A673 (cell line): ENCODE results near the gene GAB2. TPM values are rescaled to one million over a fixed set of nuclear protein-coding genes. Genes with fewer than 3 reads are reported as not detected.
"Not testable (repeated sequence)": the region's sequence is repeated elsewhere in the genome, so short reads cannot be mapped to it uniquely, and the experiment has no call there.

ENCODE experiments used
- BruUV-seq: library from RNA; stranded (reverse); fragments of 400-500 nt; replicated peaks from 2 replicates; lab custom pipeline; 2021; lab: Mats Ljungman, UMichigan
- CTCF ChIA-PET: fragments of 300-600 bp; sonication (Branson Sonifier 250); formaldehyde crosslinking; loops from one replicate; lab custom pipeline; 2022; ENCODE audit warnings: antibody characterized with exemption; lab: Charles Lee
- POLR2A ChIA-PET: fragments of 300-600 bp; sonication (Branson Sonifier 250); formaldehyde crosslinking; loops from one replicate; lab custom pipeline; 2022; ENCODE audit warnings: antibody characterized with exemption; ENCODE audit not compliant: low non-redundant PET; lab: Charles Lee
- DNase-seq: peaks from one replicate; pipeline ENCODE4 v3.0.0-alpha.2; 2015; ENCODE audit warnings: low spot score
- H3K27ac ChIP-seq: fragments of 200-600 bp; sonication (generic); 2 replicates; pipeline ENCODE4 v1.5.1; 2016; ENCODE audit warnings: mixed run types, low read depth, mild to moderate bottlenecking, mixed read lengths, antibody characterized with exemption, low read length; ENCODE audit not compliant: poor library complexity, severe bottlenecking
- H3K27me3 ChIP-seq: fragments of 200-600 bp; sonication (generic); replicated peaks from 2 replicates; pipeline ENCODE4 v1.6.1; 2017; ENCODE audit warnings: mixed run types, low read depth, mild to moderate bottlenecking, mixed read lengths, antibody characterized with exemption, low read length; ENCODE audit not compliant: insufficient read depth, poor library complexity
- H3K36me3 ChIP-seq: fragments of 200-600 bp; sonication (generic); 2 replicates; pipeline ENCODE4 v1.6.1; 2016; ENCODE audit warnings: mixed run types, mild to moderate bottlenecking, mixed read lengths, antibody characterized with exemption, low read length; ENCODE audit not compliant: insufficient read depth, poor library complexity, severe bottlenecking
- H3K4me1 ChIP-seq: fragments of 200-600 bp; sonication (generic); 2 replicates; pipeline ENCODE4 v1.6.1; 2017; ENCODE audit warnings: mixed run types, mild to moderate bottlenecking, mixed read lengths, antibody characterized with exemption, low read length; ENCODE audit not compliant: insufficient read depth, poor library complexity, severe bottlenecking
- H3K4me3 ChIP-seq: fragments of 200-600 bp; sonication (generic); 2 replicates; pipeline ENCODE4 v1.5.1; 2016; ENCODE audit warnings: low read depth, mixed run types, mild to moderate bottlenecking, mixed read lengths, low read length; ENCODE audit not compliant: poor library complexity, severe bottlenecking
- H3K9me3 ChIP-seq: fragments of 200-600 bp; sonication (generic); 2 replicates; pipeline ENCODE4 v1.6.1; 2016; ENCODE audit warnings: mixed run types, low read depth, mild to moderate bottlenecking, mixed read lengths, antibody characterized with exemption, low read length; ENCODE audit not compliant: poor library complexity, severe bottlenecking
- EZH2 ChIP-seq: fragments of 200-600 bp; sonication (generic); IDR thresholded peaks from 2 replicates; pipeline ENCODE4 v1.6.1; 2017; ENCODE audit warnings: borderline replicate concordance, low read depth, mild to moderate bottlenecking, mixed read lengths, antibody characterized with exemption, low read length; ENCODE audit not compliant: poor library complexity, severe bottlenecking
- intact Hi-C: fragments of 100-400 bp; cut with micrococcal nuclease; formaldehyde crosslinking; loops from one replicate; pipeline ENCODE4 v1.10.0; 2022; ENCODE audit not compliant: unreplicated experiment
- total RNA-seq: library from RNA; stranded (reverse); gene quantifications from 2 replicates; pipeline ENCODE4 v1.2.3, GENCODE V29; 2021
- TF ChIP-seq, protein P1 (sequence below): fragments of 300-800, 200-600 bp; sonication (generic); conservative IDR thresholded peaks from 2 replicates; pipeline ENCODE4 v1.5.1; 2017; ENCODE audit warnings: low read depth, mild to moderate bottlenecking, antibody characterized with exemption, low read length, moderate library complexity, mixed read lengths

The GAB2 gene
- total RNA-seq, 1 experiment from 2014 or later, result 21.5 TPM

DNA sequence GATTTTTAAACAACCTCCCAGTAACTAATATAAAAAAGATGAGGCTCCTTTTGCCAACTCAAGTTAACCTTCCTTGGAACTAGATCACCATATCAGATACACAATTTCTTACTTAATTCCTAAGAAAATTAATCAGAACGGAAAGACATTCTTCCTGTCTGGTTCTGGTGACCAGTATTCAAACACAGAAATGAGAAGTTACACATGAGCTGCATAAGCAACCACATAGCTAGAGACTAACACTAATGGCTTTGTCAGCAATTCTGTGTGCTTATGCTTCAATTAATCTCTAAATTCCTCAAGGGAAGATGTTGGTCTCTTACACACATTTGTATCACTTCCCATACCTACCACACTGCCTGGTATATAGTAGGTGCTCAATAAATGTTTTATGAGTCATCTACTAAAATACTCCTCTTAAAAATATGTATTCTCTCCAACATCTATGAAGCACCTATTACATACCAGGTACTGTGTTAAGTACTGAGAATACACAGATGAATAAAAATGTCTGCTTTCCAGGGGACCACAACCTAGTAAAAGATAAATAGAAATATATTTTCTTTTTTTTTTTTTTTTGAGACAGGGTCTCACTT is 54.5 kb downstream of the GAB2 start:
- ChIA-PET CTCF (no interaction called here), POLR2A (no interaction called here)
- no TSS peak for BruUV-seq
- no peaks in the 10 kb centered on the region for H3K36me3 ChIP-seq
- DNase-seq, result no peak
- H3K4me3 ChIP-seq, result no peak overlapping the region
- peaks cover 19% of the 10 kb centered on the region for H3K4me1 ChIP-seq
- no peaks in the 10 kb centered on the region for H3K27me3 ChIP-seq
- no peaks in the 10 kb centered on the region for H3K9me3 ChIP-seq
- no peak overlapping the region for H3K27ac ChIP-seq
- intact Hi-C loops, result no loop called here
- TF ChIP-seq, protein P1, sequence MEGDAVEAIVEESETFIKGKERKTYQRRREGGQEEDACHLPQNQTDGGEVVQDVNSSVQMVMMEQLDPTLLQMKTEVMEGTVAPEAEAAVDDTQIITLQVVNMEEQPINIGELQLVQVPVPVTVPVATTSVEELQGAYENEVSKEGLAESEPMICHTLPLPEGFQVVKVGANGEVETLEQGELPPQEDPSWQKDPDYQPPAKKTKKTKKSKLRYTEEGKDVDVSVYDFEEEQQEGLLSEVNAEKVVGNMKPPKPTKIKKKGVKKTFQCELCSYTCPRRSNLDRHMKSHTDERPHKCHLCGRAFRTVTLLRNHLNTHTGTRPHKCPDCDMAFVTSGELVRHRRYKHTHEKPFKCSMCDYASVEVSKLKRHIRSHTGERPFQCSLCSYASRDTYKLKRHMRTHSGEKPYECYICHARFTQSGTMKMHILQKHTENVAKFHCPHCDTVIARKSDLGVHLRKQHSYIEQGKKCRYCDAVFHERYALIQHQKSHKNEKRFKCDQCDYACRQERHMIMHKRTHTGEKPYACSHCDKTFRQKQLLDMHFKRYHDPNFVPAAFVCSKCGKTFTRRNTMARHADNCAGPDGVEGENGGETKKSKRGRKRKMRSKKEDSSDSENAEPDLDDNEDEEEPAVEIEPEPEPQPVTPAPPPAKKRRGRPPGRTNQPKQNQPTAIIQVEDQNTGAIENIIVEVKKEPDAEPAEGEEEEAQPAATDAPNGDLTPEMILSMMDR, result no peak
- TF ChIP-seq EZH2, result no peak

DNA sequence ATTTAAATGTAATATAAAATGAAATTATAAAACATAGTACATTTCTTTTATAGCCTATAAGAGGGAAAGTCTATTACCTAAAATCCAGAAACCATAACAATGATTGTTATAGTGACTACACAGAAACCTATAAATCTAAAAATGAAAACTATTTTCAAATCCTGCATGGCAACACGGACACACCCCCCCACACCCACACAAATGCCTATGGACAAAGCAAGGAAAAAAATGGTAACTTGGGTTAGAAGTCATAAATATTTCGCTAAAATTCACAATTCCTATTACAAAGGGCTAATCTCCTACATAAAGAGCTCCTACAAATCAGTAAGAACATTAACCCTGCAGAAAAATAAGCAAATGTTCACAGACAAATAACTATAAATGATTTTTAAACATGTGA is 56.4 kb downstream of the GAB2 start:
- CTCF ChIA-PET, result interaction anchor here (0.7 kb wide), 1 partner anchor 11 kb away, joined by 5 read pairs; no protein-coding TSS in a partner anchor
- H3K4me3 ChIP-seq, result no peak overlapping the region
- no TSS peak for BruUV-seq

DNA sequence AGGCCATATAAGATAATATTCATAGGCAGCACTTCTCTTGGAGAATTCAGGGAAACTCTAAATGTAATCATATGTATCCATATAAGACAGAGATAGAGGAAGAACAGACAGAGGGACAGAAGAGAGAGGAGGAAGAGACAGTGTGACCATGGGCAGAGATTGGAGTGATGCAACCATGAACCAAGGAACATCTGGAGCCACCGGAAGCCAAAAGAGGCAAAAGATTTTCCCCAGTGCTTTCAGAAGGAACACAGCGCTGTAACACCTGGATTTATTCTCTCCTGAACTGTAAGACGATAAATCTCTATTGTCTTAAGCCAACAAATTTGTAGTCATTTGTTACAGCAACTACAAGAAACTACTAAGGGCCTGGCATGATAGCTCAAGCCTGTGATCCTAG is 57.7 kb downstream of the GAB2 start:
- no peak overlapping the region for H3K4me3 ChIP-seq
- no peaks in the 10 kb centered on the region for H3K27me3 ChIP-seq
- no peak for DNase-seq
- no peak overlapping the region for H3K27ac ChIP-seq
- ChIA-PET CTCF (no interaction called here), POLR2A (no interaction called here)
- peaks cover 25% of the 10 kb centered on the region for H3K4me1 ChIP-seq
- H3K36me3 ChIP-seq, result no peaks in the 10 kb centered on the region
- H3K9me3 ChIP-seq, result no peaks in the 10 kb centered on the region
- BruUV-seq, result no TSS peak
- intact Hi-C loops, result loop anchor here (10.0 kb wide), 1 partner anchor 55 kb away; the partner anchor contains the start of gene GAB2
- TF ChIP-seq EZH2, result no peak
- TF ChIP-seq, protein P1, result no peak

More for the DNA sequence above, 56.4 kb downstream of the GAB2 start:
- no peak for TF ChIP-seq EZH2
- TF ChIP-seq, protein P1, result no peak
- Histone ChIP-seq H3K9me3 (no peaks in the 10 kb centered on the region), H3K36me3 (no peaks in the 10 kb centered on the region), H3K4me1 (peaks cover 19% of the 10 kb centered on the region), H3K27ac (no peak overlapping the region), H3K27me3 (no peaks in the 10 kb centered on the region)
- no peak for DNase-seq
- intact Hi-C loops, result no loop called here
- POLR2A ChIA-PET, result no interaction called here

DNA sequence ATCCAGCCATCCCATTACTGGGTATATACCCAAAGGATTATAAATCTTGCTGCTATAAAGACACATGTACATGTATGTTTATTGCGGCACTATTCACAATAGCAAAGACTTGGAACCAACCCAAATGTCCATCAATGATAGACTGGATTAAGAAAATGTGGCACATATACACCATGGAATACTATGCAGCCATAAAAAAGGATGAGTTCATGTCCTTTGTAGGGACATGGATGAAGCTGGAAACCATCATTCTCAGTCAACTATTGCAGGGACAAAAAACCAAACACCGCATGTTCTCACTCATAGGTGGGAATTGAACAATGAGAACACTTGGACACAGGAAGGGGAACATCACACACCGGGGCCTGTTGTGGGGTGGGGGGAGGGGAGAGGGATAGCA is 59.7 kb downstream of the GAB2 start:
- CTCF ChIA-PET, POLR2A ChIA-PET, DNase-seq, H3K4me3 ChIP-seq, H3K36me3 ChIP-seq, H3K9me3 ChIP-seq, H3K27ac ChIP-seq, BruUV-seq, H3K27me3 ChIP-seq: not testable (repeated sequence)
- intact Hi-C loops, result loop anchor here (10.0 kb wide), 1 partner anchor 57 kb away; the partner anchor contains the start of gene GAB2
- H3K4me1 ChIP-seq, result peaks cover 38% of the 10 kb centered on the region

DNA sequence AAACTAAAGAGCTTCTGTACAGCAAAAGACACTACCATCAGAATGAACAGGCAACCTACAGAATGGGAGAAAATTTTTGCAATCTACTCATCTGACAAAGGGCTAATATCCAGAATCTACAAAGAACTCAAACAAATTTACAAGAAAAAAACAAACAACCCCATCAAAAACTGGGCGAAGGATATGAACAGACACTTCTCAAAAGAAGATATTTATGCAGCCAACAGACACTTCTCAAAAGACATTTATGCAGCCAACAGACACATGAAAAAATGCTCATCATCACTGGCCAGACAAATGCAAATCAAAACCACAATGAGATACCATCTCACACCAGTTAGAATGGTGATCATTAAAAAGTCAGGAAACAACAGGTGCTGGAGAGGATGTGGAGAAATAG is 60.2 kb downstream of the GAB2 start:
- CTCF ChIA-PET, H3K4me3 ChIP-seq, BruUV-seq, DNase-seq, H3K27me3 ChIP-seq, H3K27ac ChIP-seq, H3K36me3 ChIP-seq, H3K9me3 ChIP-seq, POLR2A ChIA-PET: not testable (repeated sequence)
- intact Hi-C loops, result loop anchor here (10.0 kb wide), 1 partner anchor 57 kb away; the partner anchor contains the start of gene GAB2
- H3K4me1 ChIP-seq, result peaks cover 43% of the 10 kb centered on the region
